GM19395 (cell line): ENCODE data around the gene MAP3K3.
"Not testable (repeated sequence)": the region's sequence is repeated elsewhere in the genome, so short reads cannot be mapped to it uniquely, and the experiment has no call there.

Experiments used
- ATAC-seq: cut with Tn5 transposase; IDR thresholded peaks from one replicate; pipeline ENCODE4 v1.9.1; 2021; ENCODE audit warnings: mild to moderate bottlenecking, moderate library complexity; ENCODE audit not compliant: unreplicated experiment

Gene MAP3K3

GRCh38 chr17:63703556-63704258 lies 81.5 kb downstream of the MAP3K3 start:
- ATAC-seq, result no peak

- no peak for ATAC-seq
Observed at GRCh38 chr17:63704259-63704576, 82.0 kb downstream of the MAP3K3 start.

- ATAC-seq, result no peak
Observed at GRCh38 chr17:63704836-63705235, 82.6 kb downstream of the MAP3K3 start.

GRCh38 chr17:63705657-63706056 lies 83.4 kb downstream of the MAP3K3 start:
- ATAC-seq, result no peak

- no peak for ATAC-seq
Observed at GRCh38 chr17:63706336-63707082, 84.3 kb downstream of the MAP3K3 start.

- no peak for ATAC-seq
Observed at GRCh38 chr17:63707151-63707550, 84.9 kb downstream of the MAP3K3 start.

- ATAC-seq, result no peak
Observed at GRCh38 chr17:63709110-63709509, 86.9 kb downstream of the MAP3K3 start.

- ATAC-seq, result no peak
Observed at GRCh38 chr17:63714550-63715277, 92.5 kb downstream of the MAP3K3 start.

- ATAC-seq, result no peak
Observed at GRCh38 chr17:63716426-63716825, 94.2 kb downstream of the MAP3K3 start.

- ATAC-seq, result no peak
Observed at GRCh38 chr17:63718988-63719387, 96.8 kb downstream of the MAP3K3 start.

- not testable (repeated sequence) for ATAC-seq
Observed at GRCh38 chr17:63720194-63720593, 98.0 kb downstream of the MAP3K3 start.

GRCh38 chr17:63722403-63722802 lies 100.2 kb downstream of the MAP3K3 start:
- ATAC-seq, result no peak

GRCh38 chr17:63735691-63736090 lies 113.5 kb downstream of the MAP3K3 start:
- no peak for ATAC-seq

GRCh38 chr17:63740464-63741142 lies 118.4 kb downstream of the MAP3K3 start:
- no peak for ATAC-seq

GRCh38 chr17:63741143-63741407 lies 118.9 kb downstream of the MAP3K3 start:
- peak; percentile 22 for ATAC-seq

GRCh38 chr17:63741408-63742173 lies 119.4 kb downstream of the MAP3K3 start, which contains the start of gene STRADA:
TSS of gene STRADA (minus strand) at chr17:63741799. CDS start at chr17:63728369, 13,430 bp downstream.
- peak; percentile 89 for ATAC-seq
